ENCODE results near the gene CA5B. TPM values are rescaled to one million over a fixed set of nuclear protein-coding genes. Genes with fewer than 3 reads are reported as not detected.
A peak's percentile ranks its signal among the peaks of the same experiment; 100 is the strongest.
"Not testable (repeated sequence)": the region's sequence is repeated elsewhere in the genome, so short reads cannot be mapped to it uniquely, and the experiment has no call there.

Gene CA5B
- polyA plus RNA-seq: 25.0 TPM

GRCh38 chrX:15737959-15738902, at the start of gene CA5B:
TSS of gene CA5B (plus strand) at chrX:15738270. CDS start at chrX:15750024, 11,754 bp downstream.
- Mint-ChIP-seq H3K27me3 (no peaks in the 10 kb centered on the region), H3K9me3 (no peaks in the 10 kb centered on the region), H3K27ac (peak within 1 kb of the TSS; percentile 23 to 89 (median 79)), H3K36me3 (peaks cover 8% of the 10 kb centered on the region), H3K4me1 (peaks cover 18 to 25% (median 25%) of the 10 kb centered on the region in 3 donors), H3K4me3 (peak within 1 kb of the TSS; percentile 86 to 97 (median 96))

- Mint-ChIP-seq H3K27ac (no peak overlapping the region), H3K4me1 (peaks cover 0 to 2% (median 2%) of the 10 kb centered on the region in 3 donors), H3K4me3 (no peak overlapping the region), H3K9me3 (no peaks in the 10 kb centered on the region), H3K27me3 (no peaks in the 10 kb centered on the region), H3K36me3 (peaks cover 12% of the 10 kb centered on the region)
Observed at GRCh38 chrX:15694941-15695451, 43.1 kb upstream of the CA5B start.

GRCh38 chrX:15696516-15696915, 41.6 kb upstream of the CA5B start:
- H3K4me3 Mint-ChIP-seq: no peak overlapping the region
- H3K36me3 Mint-ChIP-seq: peaks cover 4% of the 10 kb centered on the region
- peaks cover 0 to 2% (median 0%) of the 10 kb centered on the region in 3 donors for H3K4me1 Mint-ChIP-seq
- no peaks in the 10 kb centered on the region for H3K9me3 Mint-ChIP-seq
- H3K27ac Mint-ChIP-seq: peak overlapping the region in 1 of 3 donors; percentile 62
- no peaks in the 10 kb centered on the region for H3K27me3 Mint-ChIP-seq

- peaks cover 0 to 1% (median 0%) of the 10 kb centered on the region in 3 donors for H3K4me1 Mint-ChIP-seq
- no peaks in the 10 kb centered on the region for H3K9me3 Mint-ChIP-seq
Observed at GRCh38 chrX:15702488-15703371, 35.3 kb upstream of the CA5B start.

GRCh38 chrX:15703809-15704208, 34.3 kb upstream of the CA5B start:
- not testable (repeated sequence) for H3K9me3 Mint-ChIP-seq, H3K27me3 Mint-ChIP-seq, H3K4me3 Mint-ChIP-seq, H3K36me3 Mint-ChIP-seq, H3K4me1 Mint-ChIP-seq, H3K27ac Mint-ChIP-seq

More at GRCh38 chrX:15702488-15703371, 35.3 kb upstream of the CA5B start:
- Mint-ChIP-seq H3K27ac (no peak overlapping the region), H3K4me3 (no peak overlapping the region), H3K36me3 (no peaks in the 10 kb centered on the region), H3K27me3 (no peaks in the 10 kb centered on the region)

- not testable (repeated sequence) for H3K27ac Mint-ChIP-seq, H3K4me3 Mint-ChIP-seq, H3K27me3 Mint-ChIP-seq, H3K9me3 Mint-ChIP-seq, H3K36me3 Mint-ChIP-seq, H3K4me1 Mint-ChIP-seq
Observed at GRCh38 chrX:15704273-15704672, 33.8 kb upstream of the CA5B start.

- no peak overlapping the region for H3K4me3 Mint-ChIP-seq
- peaks cover 0 to 2% (median 0%) of the 10 kb centered on the region in 3 donors for H3K4me1 Mint-ChIP-seq
- H3K27ac Mint-ChIP-seq: peak overlapping the region in 1 of 3 donors; percentile 16
- no peaks in the 10 kb centered on the region for H3K27me3 Mint-ChIP-seq
- no peaks in the 10 kb centered on the region for H3K9me3 Mint-ChIP-seq
- peaks cover 12% of the 10 kb centered on the region for H3K36me3 Mint-ChIP-seq
Observed at GRCh38 chrX:15714529-15714928, 23.5 kb upstream of the CA5B start.

- H3K27me3 Mint-ChIP-seq: no peaks in the 10 kb centered on the region
- peaks cover 0 to 5% (median 5%) of the 10 kb centered on the region in 3 donors for H3K4me1 Mint-ChIP-seq
- H3K9me3 Mint-ChIP-seq: no peaks in the 10 kb centered on the region
- no peak overlapping the region for H3K27ac Mint-ChIP-seq
- peaks cover 10% of the 10 kb centered on the region for H3K36me3 Mint-ChIP-seq
- H3K4me3 Mint-ChIP-seq: no peak overlapping the region
Observed at GRCh38 chrX:15718283-15718970, 19.6 kb upstream of the CA5B start.

- Mint-ChIP-seq H3K27ac (no peak overlapping the region), H3K36me3 (peaks cover 9% of the 10 kb centered on the region), H3K9me3 (no peaks in the 10 kb centered on the region), H3K4me1 (peaks cover 0 to 5% (median 5%) of the 10 kb centered on the region in 3 donors), H3K27me3 (no peaks in the 10 kb centered on the region), H3K4me3 (no peak overlapping the region)
Observed at GRCh38 chrX:15719324-15719968, 18.6 kb upstream of the CA5B start.

- H3K9me3 Mint-ChIP-seq: no peaks in the 10 kb centered on the region
- peaks cover 3% of the 10 kb centered on the region for H3K36me3 Mint-ChIP-seq
- no peak overlapping the region for H3K4me3 Mint-ChIP-seq
- H3K4me1 Mint-ChIP-seq: peaks cover 0 to 5% (median 5%) of the 10 kb centered on the region in 3 donors
- no peak overlapping the region for H3K27ac Mint-ChIP-seq
- H3K27me3 Mint-ChIP-seq: no peaks in the 10 kb centered on the region
Observed at GRCh38 chrX:15721911-15722310, 16.2 kb upstream of the CA5B start.

GRCh38 chrX:15723887-15724517, 14.1 kb upstream of the CA5B start:
- H3K36me3 Mint-ChIP-seq: peaks cover 3% of the 10 kb centered on the region
- no peak overlapping the region for H3K27ac Mint-ChIP-seq

GRCh38 chrX:15724911-15725310, 13.2 kb upstream of the CA5B start:
- peaks cover 0 to 3% (median 2%) of the 10 kb centered on the region in 3 donors for H3K9me3 Mint-ChIP-seq
- H3K4me3 Mint-ChIP-seq: no peak overlapping the region
- peaks cover 0 to 5% (median 2%) of the 10 kb centered on the region in 3 donors for H3K4me1 Mint-ChIP-seq
- H3K27me3 Mint-ChIP-seq: no peaks in the 10 kb centered on the region
- no peak overlapping the region for H3K27ac Mint-ChIP-seq
- peaks cover 2% of the 10 kb centered on the region for H3K36me3 Mint-ChIP-seq

More at GRCh38 chrX:15723887-15724517, 14.1 kb upstream of the CA5B start:
- Mint-ChIP-seq H3K4me1 (peaks cover 0 to 5% (median 2%) of the 10 kb centered on the region in 3 donors), H3K9me3 (peaks cover 0 to 3% (median 0%) of the 10 kb centered on the region in 3 donors), H3K27me3 (no peaks in the 10 kb centered on the region), H3K4me3 (no peak overlapping the region)

- not testable (repeated sequence) for H3K27me3 Mint-ChIP-seq, H3K4me1 Mint-ChIP-seq, H3K4me3 Mint-ChIP-seq, H3K36me3 Mint-ChIP-seq, H3K9me3 Mint-ChIP-seq
- H3K27ac Mint-ChIP-seq: peak overlapping the region in 1 of 3 donors; percentile 69
Observed at GRCh38 chrX:15731368-15731767, 6.7 kb upstream of the CA5B start.

All from IgD-negative memory B cell (primary cell).